Neuronal stem cell (in vitro differentiated cells): ENCODE measurements around the gene SNX4.
A peak's percentile ranks its signal among the peaks of the same experiment; 100 is the strongest.

Experiments used
- DNase-seq: peaks from one replicate; pipeline ENCODE4 v3.0.0-alpha.2; 2013; ENCODE audit warnings: low spot score
- H2AFZ ChIP-seq: one replicate; pipeline ENCODE4 v1.6.1; 2013; ENCODE audit warnings: mild to moderate bottlenecking, low read length, inconsistent platforms
- H2AK5ac ChIP-seq: 2 replicates; pipeline ENCODE4 v1.6.1; 2013; ENCODE audit warnings: low read depth, mild to moderate bottlenecking, inconsistent platforms, low read length, moderate library complexity, mixed read lengths
- H2BK120ac ChIP-seq: 2 replicates; pipeline ENCODE4 v1.6.1; 2013; ENCODE audit warnings: low read depth, mild to moderate bottlenecking, inconsistent platforms, low read length, moderate library complexity, mixed read lengths
- H2BK12ac ChIP-seq: one replicate; pipeline ENCODE4 v1.6.1; 2013; ENCODE audit warnings: low read length, inconsistent platforms
- H2BK15ac ChIP-seq: 2 replicates; pipeline ENCODE4 v1.6.1; 2013; ENCODE audit warnings: mild to moderate bottlenecking, low read length, inconsistent platforms, mixed read lengths
- H2BK5ac ChIP-seq: one replicate; pipeline ENCODE4 v1.6.1; 2013; ENCODE audit warnings: inconsistent platforms, mild to moderate bottlenecking, low read length, moderate library complexity
- H3K14ac ChIP-seq: one replicate; pipeline ENCODE4 v1.6.1; 2013; ENCODE audit warnings: low read length, inconsistent platforms
- H3K18ac ChIP-seq: 2 replicates; pipeline ENCODE4 v1.6.1; 2013; ENCODE audit warnings: low read length, inconsistent platforms
- H3K23ac ChIP-seq: 2 replicates; pipeline ENCODE4 v1.6.1; 2013; ENCODE audit warnings: low read depth, mild to moderate bottlenecking, mixed read lengths, low read length, inconsistent platforms; ENCODE audit not compliant: poor library complexity
- H3K27ac ChIP-seq: replicated peaks from 3 replicates; pipeline ENCODE4 v1.5.1; 2013; ENCODE audit warnings: low read length, inconsistent platforms
- H3K27me3 ChIP-seq, 3 experiments: 2 replicates each; pipeline ENCODE4 v1.6.1; 2013; ENCODE audit warnings: low read length in 3 of 3, mild to moderate bottlenecking in 2 of 3, inconsistent platforms in 1 of 3, low read depth in 1 of 3, mixed read lengths in 1 of 3, moderate library complexity in 1 of 3; ENCODE audit not compliant: control insufficient read depth in 3 of 3, insufficient read depth in 3 of 3
- H3K36me3 ChIP-seq, 2 donors: replicated peaks in 1 of 2; 2 replicates each; pipeline ENCODE4 v1.6.1; 2013; ENCODE audit warnings: low read length in 2 of 2; ENCODE audit not compliant: control insufficient read depth in 2 of 2, insufficient read depth in 2 of 2
- H3K4ac ChIP-seq: 2 replicates; pipeline ENCODE4 v1.6.1; 2013; ENCODE audit warnings: inconsistent platforms, mild to moderate bottlenecking, low read length, moderate library complexity
- H3K4me1 ChIP-seq, 2 donors: 1 replicate in 1 of 2; 2 replicates in 1 of 2; pipeline ENCODE4 v1.6.1; 2013; ENCODE audit warnings: low read length in 2 of 2, low read depth in 1 of 2; ENCODE audit not compliant: control insufficient read depth in 2 of 2, insufficient read depth in 1 of 2
- H3K4me2 ChIP-seq: one replicate; pipeline ENCODE4 v1.6.1; 2013; ENCODE audit warnings: mild to moderate bottlenecking, low read length, inconsistent platforms; ENCODE audit not compliant: insufficient read depth, poor library complexity, severe bottlenecking
- H3K4me3 ChIP-seq, 2 donors: 2 replicates each; pipeline ENCODE4 v1.5.1; 2013; ENCODE audit warnings: low read length in 2 of 2, mild to moderate bottlenecking in 2 of 2, inconsistent platforms in 1 of 2, moderate library complexity in 1 of 2
- H3K79me1 ChIP-seq: one replicate; pipeline ENCODE4 v1.6.1; 2013; ENCODE audit warnings: low read depth, mild to moderate bottlenecking, inconsistent platforms, low read length, moderate library complexity
- H3K9ac ChIP-seq: one replicate; pipeline ENCODE4 v1.6.1; 2013; ENCODE audit warnings: mild to moderate bottlenecking, low read depth, low read length, inconsistent platforms; ENCODE audit not compliant: poor library complexity
- H3K9me3 ChIP-seq, 2 donors: replicated peaks in 1 of 2; 2 replicates each; pipeline versions ENCODE3 to v1.6.1; 2013; ENCODE audit warnings: low read length in 2 of 2, mild to moderate bottlenecking in 2 of 2, inconsistent platforms in 1 of 2, low read depth in 1 of 2, mixed read lengths in 1 of 2, moderate library complexity in 1 of 2; ENCODE audit not compliant: control insufficient read depth in 2 of 2, insufficient read depth in 1 of 2
- H4K8ac ChIP-seq: one replicate; pipeline ENCODE4 v1.6.1; 2013; ENCODE audit warnings: low read depth, mild to moderate bottlenecking, inconsistent platforms, low read length, moderate library complexity
- H4K91ac ChIP-seq: one replicate; pipeline ENCODE4 v1.6.1; 2013; ENCODE audit warnings: low read length, low read depth, mild to moderate bottlenecking, inconsistent platforms; ENCODE audit not compliant: poor library complexity
- WGBS, 2 donors: extraction: QIAGEN DNeasy Blood & Tissue Kit; methylation state at CpG; one replicate each; pipeline ENCODE4 v1.1.7; 2013; ENCODE audit warnings: missing lambda C conversion rate in 2 of 2, mixed read lengths in 1 of 2; ENCODE audit not compliant: insufficient read length in 2 of 2, insufficient replicate concordance in 1 of 2; ENCODE audit errors: extremely low coverage in 2 of 2; 5-methylcytosine and 5-hydroxymethylcytosine counted together

The SNX4 gene

GRCh38 chr3:125443923-125444322 is 76.1 kb downstream of the SNX4 start:
- DNase-seq: no peak
- no peak overlapping the region for H2AK5ac ChIP-seq
- H3K27me3 ChIP-seq: no peaks in the 10 kb centered on the region
- peaks cover 2 to 3% of the 10 kb centered on the region in 2 donors for H3K9me3 ChIP-seq
- H3K14ac ChIP-seq: no peak overlapping the region
- H4K91ac ChIP-seq: no peak overlapping the region
- no peak overlapping the region for H3K18ac ChIP-seq
- no peak overlapping the region for H3K4me2 ChIP-seq
- H3K79me1 ChIP-seq: no peaks in the 10 kb centered on the region
- H3K4ac ChIP-seq: no peak overlapping the region
- no peak overlapping the region for H2AFZ ChIP-seq
- H3K4me1 ChIP-seq: no peaks in the 10 kb centered on the region
- H2BK120ac ChIP-seq: no peak overlapping the region
- H3K9ac ChIP-seq: no peak overlapping the region
- no peak overlapping the region for H3K23ac ChIP-seq
- no peak overlapping the region for H2BK12ac ChIP-seq
- peaks cover 3 to 41% of the 10 kb centered on the region in 2 donors for H3K36me3 ChIP-seq
- H2BK15ac ChIP-seq: no peak overlapping the region
- no peak overlapping the region for H3K4me3 ChIP-seq
- H3K27ac ChIP-seq: no peak overlapping the region
- no CpG with 5 or more reads among the region's 1 CpG for WGBS, 2 donors
- H4K8ac ChIP-seq: no peak overlapping the region
- no peak overlapping the region for H2BK5ac ChIP-seq

- no peak overlapping the region for H3K14ac ChIP-seq
- no peaks in the 10 kb centered on the region for H3K27me3 ChIP-seq
- no peaks in the 10 kb centered on the region for H3K79me1 ChIP-seq
- no peak overlapping the region for H2AK5ac ChIP-seq
- H3K4ac ChIP-seq: no peak overlapping the region
- peaks cover 3 to 28% of the 10 kb centered on the region in 2 donors for H3K36me3 ChIP-seq
- no peak overlapping the region for H2BK12ac ChIP-seq
- no peak overlapping the region for H3K4me2 ChIP-seq
- H2BK5ac ChIP-seq: no peak overlapping the region
- no peak overlapping the region for H2BK15ac ChIP-seq
- no peak overlapping the region for H3K9ac ChIP-seq
- H3K27ac ChIP-seq: no peak overlapping the region
- no CpG with 5 or more reads among the region's 1 CpG for WGBS, 2 donors
- no peak overlapping the region for H3K4me3 ChIP-seq
- no peak overlapping the region for H2BK120ac ChIP-seq
- no peak overlapping the region for H3K18ac ChIP-seq
- no peak overlapping the region for H4K91ac ChIP-seq
- no peak overlapping the region for H3K23ac ChIP-seq
- no peak overlapping the region for H4K8ac ChIP-seq
- no peak for DNase-seq
- no peak overlapping the region for H2AFZ ChIP-seq
- peaks cover 2 to 3% of the 10 kb centered on the region in 2 donors for H3K9me3 ChIP-seq
- no peaks in the 10 kb centered on the region for H3K4me1 ChIP-seq
Observed at GRCh38 chr3:125442506-125442905, 77.5 kb downstream of the SNX4 start.

- WGBS, 2 donors: no CpG with 5 or more reads among the region's 2 CpGs
- no peak overlapping the region for H3K27ac ChIP-seq
Observed at GRCh38 chr3:125440970-125441369, 79.0 kb downstream of the SNX4 start.

GRCh38 chr3:125440559-125440955 is 79.4 kb downstream of the SNX4 start:
- H4K91ac ChIP-seq: no peak overlapping the region
- H3K9ac ChIP-seq: no peak overlapping the region
- H3K4me1 ChIP-seq: peaks cover 0 to 1% of the 10 kb centered on the region in 2 donors
- peaks cover 0 to 2% of the 10 kb centered on the region in 2 donors for H3K9me3 ChIP-seq
- H2AK5ac ChIP-seq: no peak overlapping the region
- H3K14ac ChIP-seq: no peak overlapping the region
- no peak overlapping the region for H3K27ac ChIP-seq
- no CpG with 5 or more reads among the region's 3 CpGs for WGBS, 2 donors
- peaks cover 3 to 8% of the 10 kb centered on the region in 2 donors for H3K36me3 ChIP-seq
- no peak overlapping the region for H3K18ac ChIP-seq
- H3K4me3 ChIP-seq: no peak overlapping the region
- H2BK15ac ChIP-seq: no peak overlapping the region
- no peak overlapping the region for H3K4ac ChIP-seq
- no peak for DNase-seq
- peak overlapping the region; percentile 43 for H3K23ac ChIP-seq
- no peaks in the 10 kb centered on the region for H3K27me3 ChIP-seq
- peak overlapping the region; percentile 53 for H2AFZ ChIP-seq
- no peak overlapping the region for H2BK5ac ChIP-seq
- no peak overlapping the region for H2BK120ac ChIP-seq
- no peaks in the 10 kb centered on the region for H3K79me1 ChIP-seq
- H3K4me2 ChIP-seq: no peak overlapping the region
- H2BK12ac ChIP-seq: no peak overlapping the region
- H4K8ac ChIP-seq: no peak overlapping the region

More at GRCh38 chr3:125440970-125441369, 79.0 kb downstream of the SNX4 start:
- H2AK5ac ChIP-seq: no peak overlapping the region
- no peak overlapping the region for H2BK15ac ChIP-seq
- no peaks in the 10 kb centered on the region for H3K79me1 ChIP-seq
- H3K4me2 ChIP-seq: no peak overlapping the region
- H2BK12ac ChIP-seq: no peak overlapping the region
- peaks cover 3 to 12% of the 10 kb centered on the region in 2 donors for H3K36me3 ChIP-seq
- peaks cover 0 to 1% of the 10 kb centered on the region in 2 donors for H3K4me1 ChIP-seq
- H3K14ac ChIP-seq: no peak overlapping the region
- no peaks in the 10 kb centered on the region for H3K27me3 ChIP-seq
- H4K8ac ChIP-seq: no peak overlapping the region
- no peak overlapping the region for H3K4me3 ChIP-seq
- no peak overlapping the region for H3K9ac ChIP-seq
- H2BK120ac ChIP-seq: no peak overlapping the region
- no peak overlapping the region for H3K4ac ChIP-seq
- no peak overlapping the region for H3K18ac ChIP-seq
- H3K9me3 ChIP-seq: peaks cover 0 to 2% of the 10 kb centered on the region in 2 donors
- H3K23ac ChIP-seq: no peak overlapping the region
- peak overlapping the region; percentile 37 for H2AFZ ChIP-seq
- no peak overlapping the region for H4K91ac ChIP-seq
- H2BK5ac ChIP-seq: no peak overlapping the region
- no peak for DNase-seq
